Activated B cell treated with CpG ODN at 0.5 μM for 24 hours (primary cell): ENCODE measurements around the gene FHL5. TPM values are rescaled to one million over a fixed set of nuclear protein-coding genes. Genes with fewer than 3 reads are reported as not detected.

Source experiments
- ATAC-seq: fragments of 200-7000 bp; cut with Tn5 transposase; one replicate; pipeline ENCODE4 v1.10.0; 2021; ENCODE audit warnings: low read depth, mild to moderate bottlenecking, moderate library complexity
- CTCF ChIA-PET: fragments of 350-600 bp; sonication (Branson Sonifier 250); formaldehyde crosslinking; loops from one replicate; lab custom pipeline; 2021; ENCODE audit warnings: antibody characterized with exemption; lab: Charles Lee
- POLR2A ChIA-PET: fragments of 350-600 bp; sonication (Branson Sonifier 250); formaldehyde crosslinking; loops from one replicate; lab custom pipeline; 2021; ENCODE audit warnings: antibody characterized with exemption; lab: Charles Lee
- DNase-seq: peaks from one replicate; pipeline ENCODE4 v3.0.0; 2022
- H3K27ac Mint-ChIP-seq: one replicate; pipeline ENCODE4 v1.8.0; 2020; ENCODE audit warnings: mixed read lengths
- H3K27me3 Mint-ChIP-seq: one replicate; pipeline ENCODE4 v1.8.0; 2021; ENCODE audit warnings: mixed read lengths
- H3K36me3 Mint-ChIP-seq: one replicate; pipeline ENCODE4 v1.8.0; 2021; ENCODE audit warnings: low read depth, mixed read lengths
- H3K4me1 Mint-ChIP-seq: one replicate; pipeline ENCODE4 v1.8.0; 2021; ENCODE audit warnings: mixed read lengths
- H3K4me3 Mint-ChIP-seq: one replicate; pipeline ENCODE4 v1.8.0; 2020; ENCODE audit warnings: mild to moderate bottlenecking, mixed read lengths
- H3K9me3 Mint-ChIP-seq: one replicate; pipeline ENCODE4 v1.8.0; 2020; ENCODE audit warnings: mixed read lengths
- CTCF ChIP-seq: fragments of 200-600 bp; IDR thresholded peaks from one replicate; pipeline ENCODE4 v1.8.0; 2022; ENCODE audit warnings: antibody characterized with exemption, mild to moderate bottlenecking
- intact Hi-C: fragments of 100-400 bp; cut with micrococcal nuclease; formaldehyde crosslinking; loops from one replicate; pipeline ENCODE4 v1.15.1; 2024
- total RNA-seq: library from RNA; stranded (reverse); gene quantifications from 2 replicates; pipeline ENCODE4 v1.2.3, GENCODE V29; 2022

The FHL5 gene
- total RNA-seq, 1 donor from 2014 or later: not detected

- no peak for ATAC-seq
- intact Hi-C loops: no loop called here
- no peak overlapping the region for H3K4me3 Mint-ChIP-seq
- no peak overlapping the region for H3K27ac Mint-ChIP-seq
- no peaks in the 10 kb centered on the region for H3K36me3 Mint-ChIP-seq
- POLR2A ChIA-PET: no interaction called here
- no peak for DNase-seq
- peaks cover 4% of the 10 kb centered on the region for H3K4me1 Mint-ChIP-seq
- peaks cover 7% of the 10 kb centered on the region for H3K27me3 Mint-ChIP-seq
- H3K9me3 Mint-ChIP-seq: no peaks in the 10 kb centered on the region
- no peak for TF ChIP-seq CTCF
- CTCF ChIA-PET: no interaction called here
Measured at GRCh38 chr6:96656567-96656966, 93.6 kb downstream of the FHL5 start.

GRCh38 chr6:96657344-96657743, 94.4 kb downstream of the FHL5 start:
- no peak for TF ChIP-seq CTCF
- DNase-seq (no peak), ATAC-seq (no peak)
- Mint-ChIP-seq H3K9me3 (no peaks in the 10 kb centered on the region), H3K27me3 (peaks cover 7% of the 10 kb centered on the region), H3K27ac (no peak overlapping the region), H3K36me3 (no peaks in the 10 kb centered on the region), H3K4me3 (no peak overlapping the region), H3K4me1 (no peaks in the 10 kb centered on the region)
- CTCF ChIA-PET: no interaction called here
- POLR2A ChIA-PET: no interaction called here
- intact Hi-C loops: no loop called here

GRCh38 chr6:96659084-96659845, 96.3 kb downstream of the FHL5 start:
- DNase-seq (no peak), ATAC-seq (no peak)
- H3K27me3 Mint-ChIP-seq: peaks cover 2% of the 10 kb centered on the region
- no peak for TF ChIP-seq CTCF
- intact Hi-C loops: no loop called here
- no peaks in the 10 kb centered on the region for H3K36me3 Mint-ChIP-seq
- ChIA-PET CTCF (no interaction called here), POLR2A (no interaction called here)
- H3K4me3 Mint-ChIP-seq: no peak overlapping the region
- H3K4me1 Mint-ChIP-seq: no peaks in the 10 kb centered on the region
- H3K27ac Mint-ChIP-seq: no peak overlapping the region
- H3K9me3 Mint-ChIP-seq: no peaks in the 10 kb centered on the region

Other genes with a start within 250 kb of the FHL5 start
- 20.7 and 23.6 TPM in 2 replicates for gene UFL1, start 41.3 kb upstream of the FHL5 start, total RNA-seq